Measurements from ENCODE around the gene BABAM2.

GRCh38 chr2:28377195-28377816 is 486.8 kb downstream of the BABAM2 start:
- TF ChIP-seq CTCF (IDR thresholded peaks at IDR 0.05) (no peak), POLR2A (IDR thresholded peaks at IDR 0.05) (no peak), POLR2AphosphoS5 (IDR thresholded peaks at IDR 0.05; ENCODE audit: insufficient read depth in 1 of 2, low read depth in 1 of 2) (no peak)

All from vagina (tissue), 2 donors.